Kidney glomerular epithelial cell (primary cell): ENCODE data around the gene EFHD2.
A peak's percentile ranks its signal among the peaks of the same experiment; 100 is the strongest.
"Not testable (repeated sequence)": the region's sequence is repeated elsewhere in the genome, so short reads cannot be mapped to it uniquely, and the experiment has no call there.

ENCODE experiments used
- DNase-seq: peaks from one replicate; lab custom pipeline; 2025; lab: John Stamatoyannopoulos, UW

The EFHD2 gene

GRCh38 chr1:15409388-15410222, at the start of gene EFHD2:
Gene EFHD2, plus strand, starts transcription at chr1:15409888. Its CDS starts 84 bp downstream, at chr1:15409972.
- peak; percentile 38 for DNase-seq

GRCh38 chr1:15360700-15361099, 49.0 kb upstream of the EFHD2 start:
- DNase-seq: no peak

- no peak for DNase-seq
Measured at GRCh38 chr1:15362096-15362736, 47.5 kb upstream of the EFHD2 start.

- DNase-seq: no peak
Measured at GRCh38 chr1:15362737-15363128, 47.0 kb upstream of the EFHD2 start.

- DNase-seq: no peak
Measured at GRCh38 chr1:15364740-15365139, 44.9 kb upstream of the EFHD2 start.

- no peak for DNase-seq
Measured at GRCh38 chr1:15368888-15369287, 40.8 kb upstream of the EFHD2 start.

- DNase-seq: no peak
Measured at GRCh38 chr1:15370268-15370667, 39.4 kb upstream of the EFHD2 start.

GRCh38 chr1:15370781-15371520, 38.7 kb upstream of the EFHD2 start:
- DNase-seq: no peak

GRCh38 chr1:15371610-15372545, 37.8 kb upstream of the EFHD2 start:
- no peak for DNase-seq

GRCh38 chr1:15378729-15379128, 31.0 kb upstream of the EFHD2 start:
- DNase-seq: no peak

- not testable (repeated sequence) for DNase-seq
Measured at GRCh38 chr1:15379151-15379550, 30.5 kb upstream of the EFHD2 start.

GRCh38 chr1:15380601-15381508, 28.8 kb upstream of the EFHD2 start:
- no peak for DNase-seq

GRCh38 chr1:15381805-15382204, 27.9 kb upstream of the EFHD2 start:
- no peak for DNase-seq

- no peak for DNase-seq
Measured at GRCh38 chr1:15382601-15383518, 26.8 kb upstream of the EFHD2 start.

- no peak for DNase-seq
Measured at GRCh38 chr1:15383810-15384209, 25.9 kb upstream of the EFHD2 start.

GRCh38 chr1:15384301-15384901, 25.3 kb upstream of the EFHD2 start:
- no peak for DNase-seq

- DNase-seq: no peak
Measured at GRCh38 chr1:15385420-15385819, 24.3 kb upstream of the EFHD2 start.

- DNase-seq: no peak
Measured at GRCh38 chr1:15386164-15386749, 23.4 kb upstream of the EFHD2 start.
